IMR-90 (cell line): ENCODE results near the gene FSTL1. TPM values are rescaled to one million over a fixed set of nuclear protein-coding genes. Genes with fewer than 3 reads are reported as not detected.

Experiments used
- ATAC-seq: fragments of 200-7000 bp; cut with Tn5 transposase; 2 replicates; pipeline ENCODE4 v1.9.1; 2020; ENCODE audit warnings: low read depth, mild to moderate bottlenecking, moderate library complexity
- BruUV-seq: library from RNA; stranded (reverse); fragments of 400-500 nt; replicated peaks from 2 replicates; lab custom pipeline; 2021; lab: Mats Ljungman, UMichigan
- CTCF ChIA-PET: fragments of 300-600 bp; formaldehyde crosslinking; extraction: SDS; loops from one replicate; lab custom pipeline; 2021; ENCODE audit warnings: antibody characterized with exemption; lab: Yijun Ruan, JAX
- POLR2A ChIA-PET: fragments of 300-600 bp; sonication (Branson Sonifier 250); formaldehyde crosslinking; loops from one replicate; lab custom pipeline; 2022; ENCODE audit warnings: antibody characterized with exemption; ENCODE audit not compliant: unreplicated experiment; lab: Charles Lee
- DNase-seq: peaks from one replicate; pipeline ENCODE4 v3.0.0; 2013
- H2AFZ ChIP-seq: replicated peaks from 2 replicates; pipeline ENCODE3; 2013; ENCODE audit warnings: low read length, mild to moderate bottlenecking; ENCODE audit not compliant: poor library complexity
- H2AK5ac ChIP-seq: 2 replicates; pipeline ENCODE4 v1.6.1; 2013; ENCODE audit warnings: low read depth, low read length, inconsistent platforms
- H2AK9ac ChIP-seq: replicated peaks from 2 replicates; pipeline ENCODE3; 2013; ENCODE audit warnings: mild to moderate bottlenecking, low read depth, low read length, moderate library complexity; ENCODE audit not compliant: poor library complexity
- H2BK120ac ChIP-seq: 2 replicates; pipeline ENCODE4 v1.6.1; 2013; ENCODE audit warnings: low read depth, low read length, inconsistent platforms
- H2BK15ac ChIP-seq: 3 replicates; pipeline ENCODE4 v1.6.1; 2013; ENCODE audit warnings: low read depth, low read length, inconsistent platforms
- H2BK20ac ChIP-seq: 2 replicates; pipeline ENCODE4 v1.6.1; 2013; ENCODE audit warnings: low read depth, mild to moderate bottlenecking, inconsistent platforms, low read length, moderate library complexity
- H2BK5ac ChIP-seq: 2 replicates; pipeline ENCODE4 v1.6.1; 2013; ENCODE audit warnings: mild to moderate bottlenecking, low read depth, low read length, inconsistent platforms; ENCODE audit not compliant: poor library complexity, severe bottlenecking
- H3K14ac ChIP-seq: replicated peaks from 2 replicates; pipeline ENCODE4 v1.6.1; 2013; ENCODE audit warnings: low read depth, low read length, inconsistent platforms
- H3K18ac ChIP-seq: 2 replicates; pipeline ENCODE4 v1.6.1; 2013; ENCODE audit warnings: low read depth, low read length, control low read depth
- H3K23ac ChIP-seq: 2 replicates; pipeline ENCODE4 v1.6.1; 2013; ENCODE audit warnings: low read depth, low read length, inconsistent platforms
- H3K27ac ChIP-seq: 2 replicates; pipeline ENCODE4 v1.5.1; 2013; ENCODE audit warnings: mild to moderate bottlenecking, control low read depth, low read length; ENCODE audit not compliant: insufficient read depth
- H3K27me3 ChIP-seq: 2 replicates; pipeline ENCODE4 v1.6.1; 2013; ENCODE audit warnings: low read length; ENCODE audit not compliant: control insufficient read depth, insufficient read depth
- H3K36me3 ChIP-seq: 2 replicates; pipeline ENCODE4 v1.6.1; 2013; ENCODE audit warnings: low read length, mixed read lengths; ENCODE audit not compliant: control insufficient read depth, insufficient read depth
- H3K4ac ChIP-seq: 2 replicates; pipeline ENCODE4 v1.6.1; 2013; ENCODE audit warnings: low read depth, low read length, inconsistent platforms
- H3K4me1 ChIP-seq: 2 replicates; pipeline ENCODE4 v1.6.1; 2013; ENCODE audit warnings: low read length, mixed read lengths; ENCODE audit not compliant: control insufficient read depth, insufficient read depth
- H3K4me2 ChIP-seq: 2 replicates; pipeline ENCODE4 v1.6.1; 2013; ENCODE audit warnings: low read depth, mild to moderate bottlenecking, control low read depth, low read length, moderate library complexity
- H3K4me3 ChIP-seq: 2 replicates; pipeline ENCODE4 v1.5.1; 2013; ENCODE audit warnings: low read depth, mild to moderate bottlenecking, control low read depth, low read length, moderate library complexity; ENCODE audit not compliant: insufficient read depth
- H3K56ac ChIP-seq: 2 replicates; pipeline ENCODE4 v1.6.1; 2013; ENCODE audit warnings: low read length, inconsistent platforms; ENCODE audit not compliant: insufficient read depth; ENCODE audit errors: extremely low read depth
- H3K79me1 ChIP-seq, 2 experiments: 2 replicates each; pipeline ENCODE4 v1.6.1; 2013; ENCODE audit warnings: low read length in 2 of 2, inconsistent platforms in 1 of 2, low read depth in 1 of 2
- H3K9ac ChIP-seq: 2 replicates; pipeline ENCODE4 v1.6.1; 2013; ENCODE audit warnings: low read depth, low read length, control low read depth
- H3K9me1 ChIP-seq: 2 replicates; pipeline ENCODE4 v1.6.1; 2013; ENCODE audit warnings: low read length, inconsistent platforms; ENCODE audit not compliant: insufficient read depth
- H3K9me3 ChIP-seq: 2 replicates; pipeline ENCODE4 v1.6.1; 2013; ENCODE audit warnings: low read length; ENCODE audit not compliant: control insufficient read depth, insufficient read depth
- H4K20me1 ChIP-seq: 2 replicates; pipeline ENCODE4 v1.6.1; 2013; ENCODE audit warnings: low read length, inconsistent platforms; ENCODE audit not compliant: insufficient read depth
- H4K5ac ChIP-seq: 2 replicates; pipeline ENCODE4 v1.6.1; 2013; ENCODE audit warnings: mild to moderate bottlenecking, low read depth, low read length, control low read depth
- H4K8ac ChIP-seq, 2 experiments: 2 replicates each; pipeline ENCODE4 v1.6.1; 2013; ENCODE audit warnings: low read depth in 2 of 2, low read length in 2 of 2, control low read depth in 1 of 2, inconsistent platforms in 1 of 2
- H4K91ac ChIP-seq: 2 replicates; pipeline ENCODE4 v1.6.1; 2013; ENCODE audit warnings: low read depth, low read length, inconsistent platforms; ENCODE audit not compliant: insufficient read depth
- BHLHE40 ChIP-seq: fragments of 150-350 bp; IDR thresholded peaks from 2 replicates; pipeline ENCODE4 v1.6.1; 2016; ENCODE audit warnings: mild to moderate bottlenecking, low read depth, low read length
- CEBPB ChIP-seq: IDR thresholded peaks from 2 replicates; pipeline ENCODE4 v1.6.1; 2012; ENCODE audit warnings: low read depth, low read length, improper control_type of control experiment
- CHD1 ChIP-seq: IDR thresholded peaks from 2 replicates; pipeline ENCODE4 v1.6.1; 2012; ENCODE audit warnings: low read depth, low read length, improper control_type of control experiment
- CTCF ChIP-seq: conservative IDR thresholded peaks from 2 replicates; pipeline ENCODE4 v1.5.1; 2012; ENCODE audit warnings: mild to moderate bottlenecking, low read depth, low read length, improper control_type of control experiment
- ELK1 ChIP-seq: fragments of 150-350 bp; IDR thresholded peaks from 2 replicates; pipeline ENCODE4 v1.6.1; 2016; ENCODE audit warnings: low read depth, mild to moderate bottlenecking, low read length, moderate library complexity, borderline replicate concordance
- FOS ChIP-seq: fragments of 150-350 bp; IDR thresholded peaks from 2 replicates; pipeline ENCODE4 v1.6.1; 2016; ENCODE audit warnings: low read depth, low read length
- MAFK ChIP-seq: IDR thresholded peaks from 2 replicates; pipeline ENCODE4 v1.6.1; 2012; ENCODE audit warnings: low read depth, low read length, improper control_type of control experiment
- MAZ ChIP-seq: IDR thresholded peaks from 2 replicates; pipeline ENCODE4 v1.6.1; 2012; ENCODE audit warnings: low read depth, mild to moderate bottlenecking, low read length, improper control_type of control experiment, moderate library complexity, borderline replicate concordance
- MXI1 ChIP-seq: IDR thresholded peaks from 2 replicates; pipeline ENCODE4 v1.6.1; 2012; ENCODE audit warnings: low read depth, mild to moderate bottlenecking, low read length, moderate library complexity, borderline replicate concordance
- POLR2A ChIP-seq: IDR thresholded peaks from 2 replicates; pipeline ENCODE4 v1.6.1; 2012; ENCODE audit warnings: mild to moderate bottlenecking, low read depth, low read length
- RCOR1 ChIP-seq: IDR thresholded peaks from 2 replicates; pipeline ENCODE4 v1.6.1; 2012; ENCODE audit warnings: mild to moderate bottlenecking, low read length, improper control_type of control experiment; ENCODE audit not compliant: insufficient replicate concordance
- RFX5 ChIP-seq: IDR thresholded peaks from 2 replicates; pipeline ENCODE4 v1.8.0; 2012; ENCODE audit warnings: low read depth, mild to moderate bottlenecking, low read length, moderate library complexity
- USF2 ChIP-seq: fragments of 150-350 bp; IDR thresholded peaks from 2 replicates; pipeline ENCODE4 v1.6.1; 2017; ENCODE audit warnings: mild to moderate bottlenecking, antibody characterized with exemption, low read length, low read depth
- WGBS, 2 experiments: methylation state at CpG; one replicate each; pipeline versions ENCODE4 v1.1.5 to v1.1.7; 2013; ENCODE audit warnings: missing lambda C conversion rate in 2 of 2; ENCODE audit not compliant: insufficient read length in 1 of 2; ENCODE audit errors: extremely low coverage in 2 of 2; 5-methylcytosine and 5-hydroxymethylcytosine counted together
- dilution Hi-C: fragments of 300-500 bp; cut with HindIII; formaldehyde crosslinking; loops from one replicate; pipeline ENCODE4 v1.14.3; 2018; ENCODE audit warnings: low sequenced_read_pairs; ENCODE audit not compliant: unreplicated experiment
- in situ Hi-C: fragments of 300-500 bp; cut with MboI; formaldehyde crosslinking; loops from 3 replicates; pipeline ENCODE4 v1.14.3; 2019; ENCODE audit warnings: low sequenced_read_pairs, inconsistent platforms, mixed read lengths
- intact Hi-C: fragments of 100-400 bp; cut with micrococcal nuclease; formaldehyde crosslinking; loops from 2 replicates; pipeline ENCODE4 v1.10.0; 2022
- polyA plus RNA-seq, 3 experiments: library from polyadenylated mRNA; depleted of rRNA; stranded (reverse); fragments of >200 nt; gene quantifications; 2 replicates each; pipeline ENCODE4 v1.2.3, GENCODE V29; 2012; ENCODE audit warnings: low replicate concordance in 1 of 3
- total RNA-seq: library from RNA; depleted of rRNA; stranded (reverse); fragments of >200 nt; gene quantifications from 2 replicates; pipeline ENCODE4 v1.2.3, GENCODE V29; 2012

The FSTL1 gene
- total and polyA plus RNA-seq, 2 of the 4 experiments (the other 2 are of a cell fraction): 864 to 1,642 TPM

GRCh38 chr3:120350401-120350941 lies 100.3 kb downstream of the FSTL1 start (continued):
- peak; percentile 70 for TF ChIP-seq FOS

GRCh38 chr3:120349855-120350125 lies 101.0 kb downstream of the FSTL1 start:
- Histone ChIP-seq H3K9ac (peak overlapping the region; percentile 53), H2BK5ac (peak overlapping the region; percentile 72), H3K36me3 (no peaks in the 10 kb centered on the region), H3K4ac (peak overlapping the region; percentile 80), H2BK20ac (peak overlapping the region; percentile 66), H3K4me1 (peaks cover 5% of the 10 kb centered on the region), H3K56ac (peak overlapping the region; percentile 71; the same call in 1 of the 2 replicates), H4K8ac (peak overlapping the region in 1 of 2 experiments; percentile 76; a peak in 3 of 4 replicates), H3K14ac (peak overlapping the region; percentile 92), H3K9me1 (peaks cover 2% of the 10 kb centered on the region; the same call in 1 of the 2 replicates), H3K27me3 (peaks cover 6% of the 10 kb centered on the region; the same call in 1 of the 2 replicates), H3K27ac (peak overlapping the region; percentile 86), H2BK15ac (peak overlapping the region; percentile 27; the same call in 1 of the 3 replicates), H3K23ac (peak overlapping the region; percentile 92; the same call in 1 of the 2 replicates), H4K20me1 (peaks cover 14% of the 10 kb centered on the region; the same call in 1 of the 2 replicates), H3K9me3 (no peaks in the 10 kb centered on the region), H3K4me3 (peak overlapping the region; percentile 80), H3K4me2 (peak overlapping the region; percentile 80), H3K79me1 (peaks cover 5 to 38% of the 10 kb centered on the region in 2 experiments; a peak in 3 of 4 replicates), H2AK9ac (peak overlapping the region; percentile 65), H2AFZ (peak overlapping the region; percentile 98), H4K91ac (peak overlapping the region; percentile 53; the same call in 1 of the 2 replicates), H4K5ac (no peak overlapping the region), H3K18ac (peak overlapping the region; percentile 2; the same call in 1 of the 2 replicates), H2BK120ac (peak overlapping the region; percentile 83), H2AK5ac (no peak overlapping the region)
- ChIA-PET CTCF (interaction anchor here (0.6 kb wide), 1 partner anchor 1459 kb away, joined by 4 read pairs; no protein-coding TSS in a partner anchor), POLR2A (no interaction called here)
- in situ Hi-C loops (no loop called here), intact Hi-C loops (loop anchor here (5.0 kb wide), 1 partner anchor 102 kb away; no protein-coding TSS in a partner anchor), dilution Hi-C loops (no loop called here)
- no TSS peak for BruUV-seq
- WGBS, 2 experiments: no CpG with 5 or more reads among the region's 6 CpGs
- no peak for ATAC-seq
- no peak for DNase-seq
- TF ChIP-seq RCOR1 (no peak), FOS (no peak), USF2 (no peak), BHLHE40 (no peak), ELK1 (no peak), POLR2A (no peak), CTCF (no peak), MXI1 (no peak), CEBPB (no peak), CHD1 (no peak), RFX5 (no peak), MAFK (no peak), MAZ (no peak)
